ENCODE data around the gene ALKBH3.

Gene ALKBH3

GRCh38 chr11:43845816-43846215 is 34.8 kb upstream of the ALKBH3 start:
- H3K14ac ChIP-seq (ENCODE audit: low read length) = no peak overlapping the region
- no peaks in the 10 kb centered on the region for H3K79me1 ChIP-seq (ENCODE audit: low read length)
- no peak overlapping the region for H3K4ac ChIP-seq (ENCODE audit: low read depth, low read length)
- no peak overlapping the region for H3K4me3 ChIP-seq (ENCODE audit: low read depth, low read length)
- no peak overlapping the region for H3K4me2 ChIP-seq (ENCODE audit: low read length)
- no peak overlapping the region for H2AK5ac ChIP-seq (ENCODE audit: low read length)
- H2BK12ac ChIP-seq (ENCODE audit: low read length) = no peak overlapping the region
- no peak overlapping the region for H3K18ac ChIP-seq (ENCODE audit: low read length)
- no peaks in the 10 kb centered on the region for H3K27me3 ChIP-seq (ENCODE audit: insufficient read depth, low read length)
- no peak overlapping the region for H2AFZ ChIP-seq (ENCODE audit: insufficient read depth, low read length, poor library complexity)
- no peak overlapping the region for H2BK5ac ChIP-seq (ENCODE audit: low read depth, low read length, poor library complexity)
- no peak overlapping the region for H4K8ac ChIP-seq (ENCODE audit: low read depth, low read length)
- no CpG with 5 or more reads among the region's 3 CpGs for WGBS (ENCODE audit: extremely low coverage, insufficient coverage, insufficient read length)
- peak; percentile 42 to 80 for DNase-seq
- no peak overlapping the region for H3K23ac ChIP-seq (ENCODE audit: low read length)
- H3K9ac ChIP-seq (ENCODE audit: low read length) = no peak overlapping the region
- H4K12ac ChIP-seq (ENCODE audit: low read depth, low read length) = no peak overlapping the region
- H2BK120ac ChIP-seq (ENCODE audit: insufficient read depth, low read length, poor library complexity) = no peak overlapping the region
- no peak overlapping the region for H4K91ac ChIP-seq (ENCODE audit: low read depth, low read length)
- no peaks in the 10 kb centered on the region for H3K4me1 ChIP-seq (ENCODE audit: control insufficient read depth in 1 of 2, insufficient read depth in 2 of 2, low read length in 2 of 2)
- H3K36me3 ChIP-seq (ENCODE audit: control insufficient read depth in 1 of 2, insufficient read depth in 2 of 2, low read length in 2 of 2) = peaks cover 3 to 4% of the 10 kb centered on the region in 2 experiments
- no peaks in the 10 kb centered on the region for H3K9me3 ChIP-seq (ENCODE audit: insufficient read depth, low read depth, low read length)
- H3K27ac ChIP-seq (ENCODE audit: low read depth, low read length) = no peak overlapping the region
- no peaks in the 10 kb centered on the region for H3K79me2 ChIP-seq (ENCODE audit: control insufficient read depth, insufficient read depth, low read length, poor library complexity)

- Histone ChIP-seq H2BK12ac (ENCODE audit: low read length) (no peak overlapping the region), H3K4me1 (ENCODE audit: control insufficient read depth in 1 of 2, insufficient read depth in 2 of 2, low read length in 2 of 2) (no peaks in the 10 kb centered on the region), H3K14ac (ENCODE audit: low read length) (no peak overlapping the region), H3K18ac (ENCODE audit: low read length) (no peak overlapping the region), H3K4me2 (ENCODE audit: low read length) (no peak overlapping the region), H3K36me3 (ENCODE audit: control insufficient read depth in 1 of 2, insufficient read depth in 2 of 2, low read length in 2 of 2) (peaks cover 6 to 9% of the 10 kb centered on the region in 2 experiments), H3K79me2 (ENCODE audit: control insufficient read depth, insufficient read depth, low read length, poor library complexity) (no peaks in the 10 kb centered on the region), H3K9ac (ENCODE audit: low read length) (no peak overlapping the region), H2BK5ac (ENCODE audit: low read depth, low read length, poor library complexity) (no peak overlapping the region), H3K79me1 (ENCODE audit: low read length) (no peaks in the 10 kb centered on the region), H3K23ac (ENCODE audit: low read length) (no peak overlapping the region), H4K12ac (ENCODE audit: low read depth, low read length) (no peak overlapping the region), H3K4ac (ENCODE audit: low read depth, low read length) (no peak overlapping the region), H2AK5ac (ENCODE audit: low read length) (no peak overlapping the region), H2AFZ (ENCODE audit: insufficient read depth, low read length, poor library complexity) (no peak overlapping the region), H2BK120ac (ENCODE audit: insufficient read depth, low read length, poor library complexity) (no peak overlapping the region), H3K27me3 (ENCODE audit: insufficient read depth, low read length) (no peaks in the 10 kb centered on the region), H4K91ac (ENCODE audit: low read depth, low read length) (no peak overlapping the region), H3K9me3 (ENCODE audit: insufficient read depth, low read depth, low read length) (no peaks in the 10 kb centered on the region), H3K27ac (ENCODE audit: low read depth, low read length) (no peak overlapping the region), H4K8ac (ENCODE audit: low read depth, low read length) (no peak overlapping the region), H3K4me3 (ENCODE audit: low read depth, low read length) (no peak overlapping the region)
- peak; percentile 48 to 83 for DNase-seq
- WGBS (ENCODE audit: extremely low coverage, insufficient coverage, insufficient read length) = no CpG with 5 or more reads among the region's 4 CpGs
Observed at GRCh38 chr11:43852057-43852636, 28.5 kb upstream of the ALKBH3 start.

- no peak overlapping the region for H3K4me3 ChIP-seq (ENCODE audit: low read depth, low read length)
- no peak overlapping the region for H2AFZ ChIP-seq (ENCODE audit: insufficient read depth, low read length, poor library complexity)
- DNase-seq = no peak
Observed at GRCh38 chr11:43853781-43854180, 26.9 kb upstream of the ALKBH3 start.

GRCh38 chr11:43856993-43857392 is 23.6 kb upstream of the ALKBH3 start:
- peaks cover 5 to 6% of the 10 kb centered on the region in 2 experiments for H3K36me3 ChIP-seq (ENCODE audit: control insufficient read depth in 1 of 2, insufficient read depth in 2 of 2, low read length in 2 of 2)
- H2BK120ac ChIP-seq (ENCODE audit: insufficient read depth, low read length, poor library complexity) = no peak overlapping the region
- H2AK5ac ChIP-seq (ENCODE audit: low read length) = no peak overlapping the region
- H3K79me2 ChIP-seq (ENCODE audit: control insufficient read depth, insufficient read depth, low read length, poor library complexity) = no peaks in the 10 kb centered on the region
- no peak overlapping the region for H3K27ac ChIP-seq (ENCODE audit: low read depth, low read length)
- no peak overlapping the region for H2AFZ ChIP-seq (ENCODE audit: insufficient read depth, low read length, poor library complexity)
- H3K4ac ChIP-seq (ENCODE audit: low read depth, low read length) = no peak overlapping the region
- H4K91ac ChIP-seq (ENCODE audit: low read depth, low read length) = no peak overlapping the region
- H2BK12ac ChIP-seq (ENCODE audit: low read length) = no peak overlapping the region
- no peaks in the 10 kb centered on the region for H3K27me3 ChIP-seq (ENCODE audit: insufficient read depth, low read length)
- H3K4me3 ChIP-seq (ENCODE audit: low read depth, low read length) = no peak overlapping the region
- H3K4me1 ChIP-seq (ENCODE audit: control insufficient read depth in 1 of 2, insufficient read depth in 2 of 2, low read length in 2 of 2) = no peaks in the 10 kb centered on the region
- no peak overlapping the region for H2BK5ac ChIP-seq (ENCODE audit: low read depth, low read length, poor library complexity)
- no peak overlapping the region for H4K12ac ChIP-seq (ENCODE audit: low read depth, low read length)
- no peaks in the 10 kb centered on the region for H3K79me1 ChIP-seq (ENCODE audit: low read length)
- no peak overlapping the region for H3K4me2 ChIP-seq (ENCODE audit: low read length)
- H3K23ac ChIP-seq (ENCODE audit: low read length) = no peak overlapping the region
- no peak overlapping the region for H3K18ac ChIP-seq (ENCODE audit: low read length)
- H3K9ac ChIP-seq (ENCODE audit: low read length) = no peak overlapping the region
- DNase-seq = no peak
- no peak overlapping the region for H4K8ac ChIP-seq (ENCODE audit: low read depth, low read length)
- no CpG with 5 or more reads among the region's 3 CpGs for WGBS (ENCODE audit: extremely low coverage, insufficient coverage, insufficient read length)
- no peak overlapping the region for H3K14ac ChIP-seq (ENCODE audit: low read length)
- H3K9me3 ChIP-seq (ENCODE audit: insufficient read depth, low read depth, low read length) = peaks cover 3% of the 10 kb centered on the region

More at GRCh38 chr11:43853781-43854180, 26.9 kb upstream of the ALKBH3 start:
- Histone ChIP-seq H3K79me1 (ENCODE audit: low read length) (no peaks in the 10 kb centered on the region), H3K4me2 (ENCODE audit: low read length) (no peak overlapping the region), H2AK5ac (ENCODE audit: low read length) (no peak overlapping the region), H3K18ac (ENCODE audit: low read length) (no peak overlapping the region), H3K14ac (ENCODE audit: low read length) (no peak overlapping the region), H2BK120ac (ENCODE audit: insufficient read depth, low read length, poor library complexity) (no peak overlapping the region), H3K23ac (ENCODE audit: low read length) (no peak overlapping the region), H2BK5ac (ENCODE audit: low read depth, low read length, poor library complexity) (no peak overlapping the region), H3K27ac (ENCODE audit: low read depth, low read length) (no peak overlapping the region), H3K9ac (ENCODE audit: low read length) (no peak overlapping the region), H3K27me3 (ENCODE audit: insufficient read depth, low read length) (no peaks in the 10 kb centered on the region), H3K4ac (ENCODE audit: low read depth, low read length) (no peak overlapping the region), H3K79me2 (ENCODE audit: control insufficient read depth, insufficient read depth, low read length, poor library complexity) (no peaks in the 10 kb centered on the region), H3K36me3 (ENCODE audit: control insufficient read depth in 1 of 2, insufficient read depth in 2 of 2, low read length in 2 of 2) (peaks cover 5 to 6% of the 10 kb centered on the region in 2 experiments), H4K8ac (ENCODE audit: low read depth, low read length) (no peak overlapping the region), H4K12ac (ENCODE audit: low read depth, low read length) (no peak overlapping the region), H4K91ac (ENCODE audit: low read depth, low read length) (no peak overlapping the region), H3K4me1 (ENCODE audit: control insufficient read depth in 1 of 2, insufficient read depth in 2 of 2, low read length in 2 of 2) (no peaks in the 10 kb centered on the region), H2BK12ac (ENCODE audit: low read length) (no peak overlapping the region), H3K9me3 (ENCODE audit: insufficient read depth, low read depth, low read length) (no peaks in the 10 kb centered on the region)

All from trophoblast cell (in vitro differentiated cells and primary cell).